MCF 10A (cell line): ENCODE results near the gene VWF. TPM values are rescaled to one million over a fixed set of nuclear protein-coding genes. Genes with fewer than 3 reads are reported as not detected.

Experiments used
- BruUV-seq: library from RNA; stranded (reverse); fragments of 400-500 nt; replicated peaks from 2 replicates; lab custom pipeline; 2021; lab: Mats Ljungman, UMichigan
- CTCF ChIA-PET: fragments of 300-600 bp; sonication (Branson Sonifier 250); formaldehyde crosslinking; extraction: SDS; loops from one replicate; lab custom pipeline; 2021; ENCODE audit warnings: antibody characterized with exemption, inconsistent platforms; lab: Yijun Ruan, JAX
- POLR2A ChIA-PET: fragments of 300-600, 350-650 bp; sonication (Branson Sonifier 250); formaldehyde crosslinking; extraction: SDS; loops from one replicate; lab custom pipeline; 2020; ENCODE audit warnings: antibody characterized with exemption, inconsistent platforms; lab: Yijun Ruan, JAX
- DNase-seq: peaks from one replicate; pipeline ENCODE4 v3.0.0-alpha.2; 2018; ENCODE audit not compliant: unreplicated experiment
- H3K27ac Mint-ChIP-seq: one replicate; pipeline ENCODE4 v1.8.0; 2022; ENCODE audit warnings: mild to moderate bottlenecking, low read depth, mixed read lengths; ENCODE audit not compliant: unreplicated experiment
- H3K27me3 Mint-ChIP-seq: one replicate; pipeline ENCODE4 v1.8.0; 2022; ENCODE audit warnings: mixed read lengths; ENCODE audit not compliant: insufficient read depth, unreplicated experiment
- H3K36me3 Mint-ChIP-seq: one replicate; pipeline ENCODE4 v1.8.0; 2022; ENCODE audit warnings: mild to moderate bottlenecking, moderate library complexity, mixed read lengths; ENCODE audit not compliant: insufficient read depth, unreplicated experiment
- H3K4me1 Mint-ChIP-seq: one replicate; pipeline ENCODE4 v1.8.0; 2022; ENCODE audit warnings: mixed read lengths; ENCODE audit not compliant: insufficient read depth, unreplicated experiment
- H3K4me3 Mint-ChIP-seq: one replicate; pipeline ENCODE4 v1.8.0; 2022; ENCODE audit warnings: mild to moderate bottlenecking, moderate library complexity, mixed read lengths; ENCODE audit not compliant: unreplicated experiment
- H3K9me3 Mint-ChIP-seq: one replicate; pipeline ENCODE4 v1.8.0; 2022; ENCODE audit warnings: mixed read lengths; ENCODE audit not compliant: unreplicated experiment
- intact Hi-C: fragments of 100-400 bp; cut with micrococcal nuclease; formaldehyde crosslinking; loops from 2 replicates; pipeline ENCODE4 v1.14.1; 2022
- total RNA-seq: library from RNA; stranded (reverse); gene quantifications from 2 replicates; pipeline ENCODE4 v1.2.3, GENCODE V29; 2022
- TF ChIP-seq, protein P1 (sequence below): fragments of 200-600 bp; IDR thresholded peaks from one replicate; pipeline ENCODE4 v1.8.0; 2022; ENCODE audit warnings: antibody characterized with exemption, mild to moderate bottlenecking; ENCODE audit not compliant: unreplicated experiment

The VWF gene
- total RNA-seq, 1 experiment from 2014 or later = not detected

DNA sequence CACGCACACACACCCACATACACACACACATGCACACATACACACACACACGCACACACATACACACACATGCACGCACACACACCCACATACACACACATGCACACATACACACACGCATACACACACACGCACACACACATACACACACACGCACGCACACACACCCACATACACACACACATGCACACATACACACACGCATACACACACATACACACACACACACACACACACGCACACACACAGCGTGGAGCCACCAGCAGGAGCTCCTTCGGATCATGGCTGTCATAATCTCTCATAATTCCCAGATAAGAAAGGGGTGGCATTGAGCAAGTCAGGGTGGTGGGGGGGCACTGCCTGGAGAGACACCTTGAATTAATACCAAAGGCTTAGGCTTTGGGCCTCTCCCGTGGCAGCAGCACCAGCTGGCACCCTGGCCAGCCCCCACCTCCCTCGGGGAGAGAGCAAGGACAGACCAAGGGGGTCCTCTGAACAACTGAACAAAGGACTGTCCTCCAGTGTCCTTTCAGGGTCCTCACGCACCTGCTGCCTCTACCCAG, 201.3 kb downstream of the VWF start:
- H3K27me3 Mint-ChIP-seq = no peaks in the 10 kb centered on the region
- ChIA-PET POLR2A (no interaction called here), CTCF (no interaction called here)
- no peak overlapping the region for H3K27ac Mint-ChIP-seq
- no peaks in the 10 kb centered on the region for H3K4me1 Mint-ChIP-seq
- TF ChIP-seq, protein P1, sequence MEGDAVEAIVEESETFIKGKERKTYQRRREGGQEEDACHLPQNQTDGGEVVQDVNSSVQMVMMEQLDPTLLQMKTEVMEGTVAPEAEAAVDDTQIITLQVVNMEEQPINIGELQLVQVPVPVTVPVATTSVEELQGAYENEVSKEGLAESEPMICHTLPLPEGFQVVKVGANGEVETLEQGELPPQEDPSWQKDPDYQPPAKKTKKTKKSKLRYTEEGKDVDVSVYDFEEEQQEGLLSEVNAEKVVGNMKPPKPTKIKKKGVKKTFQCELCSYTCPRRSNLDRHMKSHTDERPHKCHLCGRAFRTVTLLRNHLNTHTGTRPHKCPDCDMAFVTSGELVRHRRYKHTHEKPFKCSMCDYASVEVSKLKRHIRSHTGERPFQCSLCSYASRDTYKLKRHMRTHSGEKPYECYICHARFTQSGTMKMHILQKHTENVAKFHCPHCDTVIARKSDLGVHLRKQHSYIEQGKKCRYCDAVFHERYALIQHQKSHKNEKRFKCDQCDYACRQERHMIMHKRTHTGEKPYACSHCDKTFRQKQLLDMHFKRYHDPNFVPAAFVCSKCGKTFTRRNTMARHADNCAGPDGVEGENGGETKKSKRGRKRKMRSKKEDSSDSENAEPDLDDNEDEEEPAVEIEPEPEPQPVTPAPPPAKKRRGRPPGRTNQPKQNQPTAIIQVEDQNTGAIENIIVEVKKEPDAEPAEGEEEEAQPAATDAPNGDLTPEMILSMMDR = no peak
- intact Hi-C loops = no loop called here
- no peak overlapping the region for H3K4me3 Mint-ChIP-seq
- BruUV-seq = no TSS peak
- no peaks in the 10 kb centered on the region for H3K36me3 Mint-ChIP-seq
- H3K9me3 Mint-ChIP-seq = peaks cover 18% of the 10 kb centered on the region
- no peak for DNase-seq

- TF ChIP-seq, protein P1 = no peak
- Mint-ChIP-seq H3K27ac (no peak overlapping the region), H3K4me3 (no peak overlapping the region), H3K36me3 (no peaks in the 10 kb centered on the region), H3K27me3 (no peaks in the 10 kb centered on the region), H3K9me3 (peaks cover 10% of the 10 kb centered on the region), H3K4me1 (no peaks in the 10 kb centered on the region)
- no TSS peak for BruUV-seq
- ChIA-PET POLR2A (no interaction called here), CTCF (no interaction called here)
- intact Hi-C loops = no loop called here
- DNase-seq = no peak
These were observed 202.2 kb downstream of the VWF start for GRCh38 chr12:5921966-5922899.

GRCh38 chr12:5921027-5921909, 203.2 kb downstream of the VWF start:
- BruUV-seq = no TSS peak
- Mint-ChIP-seq H3K9me3 (peaks cover 7% of the 10 kb centered on the region), H3K4me3 (no peak overlapping the region), H3K36me3 (no peaks in the 10 kb centered on the region), H3K27ac (no peak overlapping the region), H3K4me1 (no peaks in the 10 kb centered on the region), H3K27me3 (no peaks in the 10 kb centered on the region)
- ChIA-PET CTCF (no interaction called here), POLR2A (no interaction called here)
- intact Hi-C loops = no loop called here
- DNase-seq = no peak
- TF ChIP-seq, protein P1 = no peak
